GM21576 (cell line): ENCODE measurements around the gene CAMK2A.

ENCODE experiments used
- ATAC-seq: cut with Tn5 transposase; IDR thresholded peaks from one replicate; pipeline ENCODE4 v1.9.1; 2021; ENCODE audit warnings: mild to moderate bottlenecking, moderate library complexity; ENCODE audit not compliant: unreplicated experiment

The CAMK2A gene

DNA sequence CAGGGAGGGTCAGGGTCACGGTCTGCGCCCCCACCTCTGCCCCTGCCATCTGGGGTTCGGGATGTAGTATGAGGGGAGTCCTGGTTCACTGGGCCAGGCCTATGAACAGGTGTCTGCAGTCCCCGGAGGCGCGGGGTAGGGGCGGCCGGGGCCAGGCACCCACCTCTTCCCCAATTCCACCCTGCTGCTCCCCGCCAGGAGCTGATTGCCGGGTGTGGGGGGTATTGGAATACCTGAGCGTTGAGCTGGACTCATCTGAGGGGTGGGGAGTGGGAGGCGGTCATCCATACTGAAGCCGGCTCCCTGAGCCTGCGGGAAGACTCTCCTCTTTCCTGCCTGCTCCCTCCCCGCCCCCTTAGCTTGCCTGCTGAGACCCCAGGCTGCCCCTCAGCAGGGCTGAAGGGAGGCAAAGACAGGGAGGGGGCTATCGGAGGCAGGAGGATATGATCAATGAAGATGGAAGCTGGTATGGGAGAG is 99.0 kb downstream of the CAMK2A start:
- ATAC-seq = no peak

- ATAC-seq = no peak
These were observed 99.7 kb downstream of the CAMK2A start, which contains the start of gene SLC6A7 for GRCh38 chr5:150189728-150190502. TSS of gene SLC6A7 (plus strand) at chr5:150190062. CDS start at chr5:150190328, 266 bp downstream.

GRCh38 chr5:150189326-150189725 is 100.2 kb downstream of the CAMK2A start:
- no peak for ATAC-seq

GRCh38 chr5:150188146-150188842 is 101.3 kb downstream of the CAMK2A start:
- no peak for ATAC-seq

GRCh38 chr5:150186897-150187296 is 102.7 kb downstream of the CAMK2A start:
- no peak for ATAC-seq

DNA sequence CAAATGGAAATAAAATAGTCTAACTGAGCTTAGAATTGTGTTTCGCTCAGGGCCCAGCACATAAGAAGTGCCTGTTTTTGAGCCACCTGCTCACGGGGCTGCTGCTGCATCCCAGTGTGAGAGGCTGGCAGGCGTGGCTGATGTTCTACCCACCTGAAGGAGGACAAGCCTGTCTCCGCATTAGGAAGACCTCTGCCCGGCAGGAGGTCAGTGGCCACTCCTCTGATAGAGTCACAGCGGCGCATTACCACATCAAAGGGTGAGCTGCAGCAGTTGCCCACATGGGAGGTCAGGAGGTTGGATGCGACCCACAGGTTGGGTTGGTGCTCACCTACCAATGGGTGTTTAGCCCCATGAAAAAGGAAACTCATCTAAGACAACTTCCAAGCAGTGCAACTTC is 103.4 kb downstream of the CAMK2A start:
- ATAC-seq = no peak

- no peak for ATAC-seq
These were observed 104.3 kb downstream of the CAMK2A start for GRCh38 chr5:150184990-150185912.

DNA sequence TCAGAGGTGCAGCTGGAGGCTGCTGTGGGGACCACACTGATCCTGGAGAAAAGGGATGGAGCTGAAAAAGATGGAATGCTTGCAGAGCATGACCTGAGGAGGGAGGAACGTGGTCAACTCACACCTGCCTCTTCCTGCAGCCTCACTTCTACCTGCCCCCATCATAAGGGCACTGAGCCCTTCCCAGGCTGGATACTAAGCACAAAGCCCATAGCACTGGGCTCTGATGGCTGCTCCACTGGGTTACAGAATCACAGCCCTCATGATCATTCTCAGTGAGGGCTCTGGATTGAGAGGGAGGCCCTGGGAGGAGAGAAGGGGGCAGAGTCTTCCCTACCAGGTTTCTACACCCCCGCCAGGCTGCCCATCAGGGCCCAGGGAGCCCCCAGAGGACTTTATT is 105.6 kb downstream of the CAMK2A start:
- no peak for ATAC-seq

- no peak for ATAC-seq
These were observed 106.1 kb downstream of the CAMK2A start for GRCh38 chr5:150183436-150183835.

DNA sequence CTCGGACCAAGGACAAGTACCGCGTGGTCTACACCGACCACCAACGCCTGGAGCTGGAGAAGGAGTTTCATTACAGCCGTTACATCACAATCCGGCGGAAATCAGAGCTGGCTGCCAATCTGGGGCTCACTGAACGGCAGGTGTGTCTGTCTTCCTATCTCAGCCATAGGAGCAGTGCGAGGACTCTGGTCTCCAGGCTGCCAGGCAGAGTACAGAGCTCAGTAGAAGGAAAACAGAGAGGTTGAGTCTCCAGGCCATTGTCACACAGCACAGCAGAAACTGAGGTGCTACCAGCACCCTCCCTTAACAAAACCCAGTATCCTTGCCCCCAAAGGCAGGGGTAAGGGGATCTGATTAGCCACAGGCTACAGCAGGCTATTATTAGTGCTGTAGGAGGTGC is 106.8 kb downstream of the CAMK2A start:
- ATAC-seq = no peak

GRCh38 chr5:150181766-150182545 is 107.6 kb downstream of the CAMK2A start:
- ATAC-seq = no peak

DNA sequence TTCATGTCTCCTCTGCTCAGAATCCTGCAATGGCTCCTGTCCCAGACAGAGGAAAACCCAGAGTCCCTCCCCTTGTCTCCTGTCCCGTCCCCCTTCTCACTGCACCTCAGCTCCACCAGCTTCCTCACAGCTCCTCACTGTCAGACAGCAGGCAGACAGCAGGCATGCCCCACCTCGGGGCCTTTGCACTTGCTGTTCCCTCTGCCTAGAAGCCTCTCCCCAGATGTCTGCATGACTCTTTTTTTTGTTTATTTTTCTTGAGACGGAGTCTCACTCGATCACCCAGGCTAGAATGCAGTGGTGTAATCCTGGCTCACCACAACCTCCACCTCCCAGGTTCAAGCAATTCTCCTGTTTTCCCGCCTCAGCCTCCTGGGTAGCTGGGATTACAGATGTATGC is 108.5 kb downstream of the CAMK2A start:
- no peak for ATAC-seq

- ATAC-seq = no peak
These were observed 109.1 kb downstream of the CAMK2A start for GRCh38 chr5:150180241-150181026.

- no peak for ATAC-seq
These were observed 110.5 kb downstream of the CAMK2A start for GRCh38 chr5:150179019-150179620.

GRCh38 chr5:150178262-150178661 is 111.3 kb downstream of the CAMK2A start:
- no peak for ATAC-seq

DNA sequence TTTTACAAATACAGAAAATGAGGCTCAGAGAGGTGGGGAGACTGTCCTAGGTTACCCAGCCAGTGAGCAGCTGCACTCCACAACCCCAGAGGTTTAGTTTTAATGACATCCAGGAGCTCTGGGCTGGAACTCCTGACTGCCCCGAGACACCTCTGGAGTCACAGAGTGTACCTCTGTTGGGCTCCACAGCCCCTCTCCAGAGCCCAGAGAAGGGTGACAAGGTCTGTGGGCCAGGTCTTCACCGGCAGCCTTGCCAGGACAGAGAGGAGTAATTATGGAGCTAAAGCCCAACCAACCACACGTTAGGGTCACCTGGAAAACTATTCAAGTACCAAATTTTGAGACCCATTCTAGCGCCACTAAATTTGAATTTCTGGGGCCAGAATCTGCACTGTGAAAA is 111.9 kb downstream of the CAMK2A start:
- ATAC-seq = no peak

DNA sequence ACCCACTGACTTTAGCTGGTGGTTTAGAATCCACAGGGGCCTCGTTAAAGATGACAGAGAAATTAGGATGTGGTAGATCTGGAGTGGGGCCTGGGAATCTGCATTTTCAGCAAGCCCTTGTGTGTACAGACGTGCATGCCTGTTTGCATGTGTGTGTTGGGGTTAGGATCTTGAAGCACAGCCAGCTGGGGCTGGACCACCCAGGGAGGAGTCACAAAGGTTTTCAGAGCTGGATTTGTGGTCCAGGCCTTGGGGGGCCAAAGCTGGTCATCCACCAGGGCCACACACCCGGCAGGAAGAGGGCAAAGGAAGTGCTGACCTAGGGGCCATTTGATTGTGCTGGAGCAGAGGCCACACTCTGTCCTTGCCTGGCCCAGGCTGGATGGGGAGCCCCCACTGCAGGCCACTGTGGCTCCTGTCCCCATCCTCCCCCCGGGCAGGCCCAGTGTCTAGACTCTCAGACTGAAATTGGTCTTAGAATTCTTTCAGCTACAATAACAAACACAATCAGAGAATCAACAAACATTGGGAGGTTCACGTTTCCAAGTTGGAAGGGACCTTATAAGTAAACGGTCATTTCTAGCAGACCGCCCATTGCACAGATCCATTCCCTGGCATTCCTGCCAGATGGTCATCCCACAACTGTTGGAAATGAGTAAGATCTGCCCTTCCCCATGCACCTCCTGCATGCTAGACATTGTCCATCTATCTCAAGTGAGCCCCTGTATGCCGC is 112.7 kb downstream of the CAMK2A start:
- ATAC-seq = no peak

DNA sequence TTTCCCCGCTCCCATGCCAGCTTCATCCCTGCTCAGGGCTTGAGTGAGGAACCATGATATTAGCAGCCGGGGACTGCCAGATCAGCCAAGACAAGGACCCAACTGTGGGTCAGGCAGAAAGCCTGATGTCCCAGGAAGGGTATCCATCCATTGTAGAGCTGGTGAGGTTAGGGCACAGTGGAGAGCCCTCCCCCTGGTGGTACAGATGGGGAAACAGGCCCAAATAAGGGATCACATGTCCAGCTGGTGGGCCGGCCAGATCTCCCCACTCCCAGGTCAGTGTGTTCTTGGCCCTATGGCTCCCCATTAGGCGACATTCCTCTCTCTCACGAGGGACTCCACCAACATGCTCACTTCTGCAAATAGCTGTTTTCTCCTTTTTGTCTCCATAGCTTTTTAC is 114.0 kb downstream of the CAMK2A start:
- no peak for ATAC-seq
